MM.1S (cell line): ENCODE data around the gene MICAL2.

Experiments
- EZH2 ChIP-seq: fragments of 300-600 bp; sonication (generic); optimal IDR thresholded peaks from 2 replicates; pipeline ENCODE3; 2017; ENCODE audit warnings: low read depth, mild to moderate bottlenecking, antibody characterized with exemption, low read length, mixed read lengths
- EZH2phosphoT487 ChIP-seq: fragments of 300-600 bp; sonication (generic); IDR thresholded peaks from 2 replicates; pipeline ENCODE4 v1.6.1; 2018; ENCODE audit warnings: antibody characterized with exemption, low read length
- TF ChIP-seq, protein P1 (sequence below): fragments of 300-600 bp; sonication (generic); IDR thresholded peaks from 2 replicates; pipeline ENCODE4 v1.5.1; 2016; ENCODE audit warnings: antibody characterized with exemption, low read length, mixed read lengths

DNA sequence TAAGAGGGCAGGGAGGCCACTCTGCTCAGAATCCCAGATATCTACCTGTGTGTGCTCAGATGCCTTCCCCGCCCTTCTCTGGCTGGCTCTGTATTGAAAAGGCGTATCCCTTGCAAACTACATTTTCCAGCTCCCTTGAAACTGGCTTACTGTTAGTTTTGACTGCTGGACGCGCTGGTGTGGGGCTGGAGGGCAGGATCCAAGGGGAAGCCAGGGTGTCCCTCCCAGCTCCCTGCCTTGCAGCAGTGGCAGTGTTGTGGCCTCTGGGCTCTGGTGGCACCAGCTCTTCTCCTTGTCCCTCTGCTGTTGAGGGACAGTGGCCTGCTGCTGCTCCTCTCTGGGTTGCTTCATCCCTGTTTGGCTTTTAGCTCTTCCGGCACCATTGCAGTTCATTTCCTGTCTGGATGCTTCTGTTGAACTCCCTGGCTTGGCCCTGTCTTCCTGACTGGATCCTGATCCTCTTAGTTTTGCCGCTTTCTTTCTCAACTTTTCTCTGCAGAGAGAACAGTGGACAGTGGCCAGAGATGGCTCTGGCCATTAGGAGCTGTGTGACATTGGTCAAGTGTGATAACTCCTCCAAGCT, 159.9 kb downstream of the MICAL2 start:
- TF ChIP-seq EZH2phosphoT487 (no peak), EZH2 (no peak)
- TF ChIP-seq, protein P1, sequence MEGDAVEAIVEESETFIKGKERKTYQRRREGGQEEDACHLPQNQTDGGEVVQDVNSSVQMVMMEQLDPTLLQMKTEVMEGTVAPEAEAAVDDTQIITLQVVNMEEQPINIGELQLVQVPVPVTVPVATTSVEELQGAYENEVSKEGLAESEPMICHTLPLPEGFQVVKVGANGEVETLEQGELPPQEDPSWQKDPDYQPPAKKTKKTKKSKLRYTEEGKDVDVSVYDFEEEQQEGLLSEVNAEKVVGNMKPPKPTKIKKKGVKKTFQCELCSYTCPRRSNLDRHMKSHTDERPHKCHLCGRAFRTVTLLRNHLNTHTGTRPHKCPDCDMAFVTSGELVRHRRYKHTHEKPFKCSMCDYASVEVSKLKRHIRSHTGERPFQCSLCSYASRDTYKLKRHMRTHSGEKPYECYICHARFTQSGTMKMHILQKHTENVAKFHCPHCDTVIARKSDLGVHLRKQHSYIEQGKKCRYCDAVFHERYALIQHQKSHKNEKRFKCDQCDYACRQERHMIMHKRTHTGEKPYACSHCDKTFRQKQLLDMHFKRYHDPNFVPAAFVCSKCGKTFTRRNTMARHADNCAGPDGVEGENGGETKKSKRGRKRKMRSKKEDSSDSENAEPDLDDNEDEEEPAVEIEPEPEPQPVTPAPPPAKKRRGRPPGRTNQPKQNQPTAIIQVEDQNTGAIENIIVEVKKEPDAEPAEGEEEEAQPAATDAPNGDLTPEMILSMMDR: no peak
